Fibroblast of lung (primary cell): ENCODE results near the gene CAND1. TPM values are rescaled to one million over a fixed set of nuclear protein-coding genes. Genes with fewer than 3 reads are reported as not detected.

ENCODE experiments used
- DNase-seq, 2 donors: peaks; one replicate each; pipeline versions ENCODE4 v3.0.0 to v3.0.0-alpha.2; 2010; ENCODE audit warnings: low read depth in 2 of 2
- H2AFZ ChIP-seq: 2 replicates; pipeline ENCODE4 v1.5.1; 2012; ENCODE audit warnings: low read length, control low read depth, inconsistent platforms
- H3K27ac ChIP-seq: 2 replicates; pipeline ENCODE4 v1.5.1; 2011; ENCODE audit warnings: low read length, control low read depth; ENCODE audit not compliant: insufficient read depth
- H3K27me3 ChIP-seq: 2 replicates; pipeline ENCODE4 v1.5.1; 2011; ENCODE audit warnings: mild to moderate bottlenecking, low read length; ENCODE audit not compliant: control insufficient read depth, insufficient read depth
- H3K36me3 ChIP-seq: 2 replicates; pipeline ENCODE4 v1.5.1; 2011; ENCODE audit warnings: low read length; ENCODE audit not compliant: control insufficient read depth, insufficient read depth
- H3K4me1 ChIP-seq: 2 replicates; pipeline ENCODE4 v1.5.1; 2011; ENCODE audit warnings: low read length; ENCODE audit not compliant: control insufficient read depth, insufficient read depth; ENCODE audit errors: extremely low read depth
- H3K4me2 ChIP-seq: 2 replicates; pipeline ENCODE4 v1.5.1; 2011; ENCODE audit warnings: low read length, control low read depth; ENCODE audit not compliant: insufficient read depth; ENCODE audit errors: extremely low read depth
- H3K4me3 ChIP-seq, 4 experiments: fragments of 200-600 bp in 1 of 4; sonication (generic) in 1 of 4; replicated peaks in 1 of 4; 2 replicates each; pipeline ENCODE4 v1.5.1; 2011 to 2016; ENCODE audit warnings: low read length in 4 of 4, low read depth in 3 of 4, mild to moderate bottlenecking in 3 of 4, control low read depth in 2 of 4, inconsistent platforms in 1 of 4, mixed read lengths in 1 of 4; ENCODE audit not compliant: insufficient read depth in 1 of 4; ENCODE audit errors: control extremely low read depth in 1 of 4
- H3K79me2 ChIP-seq: 2 replicates; pipeline ENCODE4 v1.5.1; 2012; ENCODE audit warnings: mild to moderate bottlenecking, low read length, inconsistent platforms; ENCODE audit not compliant: control insufficient read depth, insufficient read depth
- H3K9ac ChIP-seq: 2 replicates; pipeline ENCODE4 v1.5.1; 2011; ENCODE audit warnings: mild to moderate bottlenecking, low read length, control low read depth; ENCODE audit not compliant: insufficient read depth
- H3K9me3 ChIP-seq: 2 replicates; pipeline ENCODE4 v1.5.1; 2012; ENCODE audit warnings: low read depth, low read length; ENCODE audit not compliant: control insufficient read depth, insufficient read depth
- H4K20me1 ChIP-seq: 2 replicates; pipeline ENCODE4 v1.5.1; 2011; ENCODE audit warnings: low read length; ENCODE audit not compliant: control insufficient read depth, insufficient read depth; ENCODE audit errors: extremely low read depth
- CTCF ChIP-seq, 2 donors: IDR thresholded peaks in 1 of 2; conservative IDR thresholded peaks in 1 of 2; 1 replicate in 1 of 2; 2 replicates in 1 of 2; pipeline ENCODE4 v1.5.1; 2011 to 2012; ENCODE audit warnings: low read length in 2 of 2, control low read depth in 1 of 2, inconsistent platforms in 1 of 2, low read depth in 1 of 2, mild to moderate bottlenecking in 1 of 2
- EZH2 ChIP-seq: IDR thresholded peaks from 2 replicates; pipeline ENCODE4 v1.5.1; 2012; ENCODE audit warnings: low read length, control low read depth, mild to moderate bottlenecking; ENCODE audit errors: missing control alignments
- polyA plus RNA-seq, 2 donors: library from polyadenylated mRNA; depleted of rRNA in 1 of 2; stranded (reverse) in 1 of 2; unstranded in 1 of 2; fragments of >200 nt; gene quantifications; 2 replicates each; pipeline ENCODE4 v1.2.1, GENCODE V29; 2011 to 2012; ENCODE audit warnings: missing spikeins in 1 of 2
- total RNA-seq: library from RNA; depleted of rRNA; stranded (reverse); fragments of >200 nt; gene quantifications from 2 replicates; pipeline ENCODE4 v1.2.1, GENCODE V29; 2014

Gene CAND1
- total and polyA plus RNA-seq, 2 donors (not counting 1 experiment from before 2014, with no cell fraction given) = 101 to 133 TPM

- no peak for DNase-seq
- H3K4me2 ChIP-seq = no peak overlapping the region
- H4K20me1 ChIP-seq = no peaks in the 10 kb centered on the region
- H3K9ac ChIP-seq = no peak overlapping the region
- no peaks in the 10 kb centered on the region for H3K27me3 ChIP-seq
- H3K4me3 ChIP-seq = no peak overlapping the region
- H3K4me1 ChIP-seq = no peaks in the 10 kb centered on the region
- no peaks in the 10 kb centered on the region for H3K36me3 ChIP-seq
- H3K9me3 ChIP-seq = no peaks in the 10 kb centered on the region
- peaks cover 57% of the 10 kb centered on the region for H3K79me2 ChIP-seq
- no peak overlapping the region for H2AFZ ChIP-seq
- H3K27ac ChIP-seq = no peak overlapping the region
- TF ChIP-seq EZH2 = no peak
- TF ChIP-seq CTCF (conservative IDR thresholded peaks at IDR 0.05 in 1 of 2, IDR thresholded peaks at IDR 0.05 in 1 of 2; ENCODE audit: low read depth in 1 of 2, low read length in 2 of 2) = no peak
Observed at GRCh38 chr12:67286257-67286656, 17.1 kb downstream of the CAND1 start.

DNA sequence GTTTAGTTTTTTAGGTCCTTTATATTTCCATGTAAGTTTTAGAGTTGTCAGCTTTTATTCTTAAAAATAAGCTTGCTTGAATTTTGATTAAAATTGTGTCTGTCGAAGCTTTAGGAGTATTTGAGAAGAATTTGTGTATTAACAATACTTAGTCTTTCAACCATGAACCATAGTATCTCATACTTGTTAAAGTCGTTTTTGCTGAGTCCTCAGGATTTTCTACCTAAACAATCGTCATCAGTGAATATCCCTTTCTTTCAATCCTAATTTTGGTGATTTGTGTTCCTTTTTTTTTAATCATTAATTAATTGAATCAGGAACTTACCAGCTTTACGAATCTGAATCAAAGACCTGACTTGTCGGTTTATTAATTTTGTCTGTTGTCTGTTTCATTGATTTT is 18.2 kb downstream of the CAND1 start:
- TF ChIP-seq EZH2 (no peak), CTCF (conservative IDR thresholded peaks at IDR 0.05 in 1 of 2, IDR thresholded peaks at IDR 0.05 in 1 of 2; ENCODE audit: low read depth in 1 of 2, low read length in 2 of 2) (no peak)
- Histone ChIP-seq H3K27ac (no peak overlapping the region), H3K27me3 (no peaks in the 10 kb centered on the region), H3K4me2 (no peak overlapping the region), H2AFZ (no peak overlapping the region), H3K36me3 (no peaks in the 10 kb centered on the region), H3K9ac (no peak overlapping the region), H4K20me1 (no peaks in the 10 kb centered on the region), H3K4me1 (no peaks in the 10 kb centered on the region), H3K4me3 (no peak overlapping the region), H3K79me2 (peaks cover 53% of the 10 kb centered on the region), H3K9me3 (no peaks in the 10 kb centered on the region)
- no peak for DNase-seq

DNA sequence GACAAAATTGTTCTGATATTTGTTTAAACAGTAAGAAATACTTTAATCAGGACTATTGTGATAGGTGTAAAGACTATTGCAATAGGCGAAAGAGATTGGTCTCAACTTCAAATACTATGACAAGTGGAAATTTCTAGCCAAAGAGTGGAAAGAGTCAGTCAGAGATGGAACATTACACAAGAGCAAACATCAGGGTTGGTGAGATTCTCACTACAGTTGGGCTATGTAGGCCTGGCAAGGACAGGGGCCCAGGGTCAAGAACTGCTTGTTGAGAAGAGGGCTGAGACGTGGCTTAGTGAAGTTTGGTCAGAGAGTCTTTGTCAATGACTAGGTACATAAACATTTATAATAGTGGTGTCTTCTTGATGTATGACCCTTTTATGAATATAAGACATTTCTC is 19.4 kb downstream of the CAND1 start:
- Histone ChIP-seq H2AFZ (no peak overlapping the region), H3K4me3 (no peak overlapping the region), H3K27me3 (no peaks in the 10 kb centered on the region), H3K4me1 (no peaks in the 10 kb centered on the region), H3K36me3 (no peaks in the 10 kb centered on the region), H3K27ac (no peak overlapping the region), H4K20me1 (no peaks in the 10 kb centered on the region), H3K9ac (no peak overlapping the region), H3K9me3 (no peaks in the 10 kb centered on the region), H3K79me2 (peaks cover 53% of the 10 kb centered on the region), H3K4me2 (no peak overlapping the region)
- no peak for DNase-seq
- TF ChIP-seq EZH2 (no peak), CTCF (conservative IDR thresholded peaks at IDR 0.05 in 1 of 2, IDR thresholded peaks at IDR 0.05 in 1 of 2; ENCODE audit: low read depth in 1 of 2, low read length in 2 of 2) (no peak)
